Pancreas (tissue), 10 donors: ENCODE data around the gene PSMA3. TPM values are rescaled to one million over a fixed set of nuclear protein-coding genes. Genes with fewer than 3 reads are reported as not detected.

ENCODE experiments used
- ATAC-seq, 4 donors: fragments of 200-7000 bp; cut with Tn5 transposase; one replicate each; pipeline versions ENCODE4 v1.8.0 to v1.9.1; 2020; ENCODE audit warnings: mild to moderate bottlenecking in 4 of 4, moderate library complexity in 4 of 4
- DNase-seq, 6 donors: peaks; one replicate each; pipeline ENCODE4 v3.0.0-alpha.2; 2020
- FAIRE-seq: peaks from 2 replicates; lab custom pipeline; 2012; peaks lifted over from hg19 to GRCh38; lab: Jason Lieb, UNC
- H3K27ac ChIP-seq, 4 donors: fragments of 200-600 bp; sonication (generic); 1 replicate in 3 of 4; 2 replicates in 1 of 4; pipeline versions ENCODE4 v1.5.0 to v1.8.0; 2020
- H3K27me3 ChIP-seq, 4 donors: fragments of 200-600 bp; one replicate each; pipeline ENCODE4 v1.8.0; 2021
- H3K36me3 ChIP-seq, 3 donors: fragments of 200-600 bp; sonication (generic) in 1 of 3; one replicate each; pipeline versions ENCODE4 v1.5.0 to v1.8.0; 2020 to 2021
- H3K4me1 ChIP-seq, 3 donors: fragments of 200-600 bp; one replicate each; pipeline ENCODE4 v1.8.0; 2021
- H3K4me3 ChIP-seq, 4 donors: fragments of 200-600 bp; sonication (generic) in 2 of 4; one replicate each; pipeline versions ENCODE4 v1.5.0 to v1.8.0; 2020 to 2021
- H3K9me3 ChIP-seq, 4 donors: fragments of 200-600 bp; one replicate each; pipeline ENCODE4 v1.8.0; 2021
- CTCF ChIP-seq, 4 donors: fragments of 200-600 bp; sonication (generic) in 3 of 4; IDR thresholded peaks; one replicate each; pipeline versions ENCODE4 v1.5.0 to v1.8.0; 2021; ENCODE audit warnings: antibody characterized with exemption in 4 of 4
- WGBS, 2 donors: extraction: QIAGEN DNeasy Blood & Tissue Kit; methylation state at CpG; one replicate each; pipeline ENCODE4 v1.1.7; 2013; 5-methylcytosine and 5-hydroxymethylcytosine counted together
- intact Hi-C, 3 donors: fragments of 100-400 bp; cut with DNase I; formaldehyde crosslinking; loops; one replicate each; pipeline versions ENCODE4 v1.11.1 to v1.14.2; 2022
- polyA plus RNA-seq, 2 donors: library from polyadenylated mRNA; stranded (reverse); fragments of 200-250 nt; gene quantifications; one replicate each; pipeline ENCODE4 v1.2.3, GENCODE V29; 2013
- total RNA-seq, 6 donors: library from RNA; stranded (reverse); fragmentation: NEBNext Ultra II Directional in 4 of 6; extraction: Animal tissue kit (Norgen Biotek cat#: 25700) in 4 of 6; gene quantifications; one replicate each; pipeline versions ENCODE4 v1.2.1 to v1.2.4, GENCODE V29; 2021 to 2023
- donor health status: healthy with polysubstance abuse.
- donor health status: DM: no; HTN: no; CAD: no; lungs with moderate emphysema.
- donor health status: DM: no; HTN: no; CAD: no.
- donor health status: control.
- donor health status: control.
- donor health status: Bipolar disorder and iron deficiency.
- donor health status: DM: yes; HTN: yes; CAD: no.
- donor health status: DM: no; HTN: no; CAD: no.
- donor health status: DM: no; HTN: no; CAD: no.
- donor health status: DM: yes; HTN: yes; CAD: no.

Gene PSMA3
- total and polyA plus RNA-seq, 8 donors, result 40.0 to 74.7 (median 62.6) TPM

GRCh38 chr14:58227096-58227819 lies 17.4 kb upstream of the PSMA3 start:
- FAIRE-seq (no peak), DNase-seq (no peak), ATAC-seq (no peak)
- no peaks in the 10 kb centered on the region for H3K4me1 ChIP-seq
- no peaks in the 10 kb centered on the region for H3K27me3 ChIP-seq
- intact Hi-C loops, result no loop called here
- no peaks in the 10 kb centered on the region for H3K9me3 ChIP-seq
- 97 to 100% methylated on average over 5 of the region's 5 CpGs for WGBS, 2 donors
- no peak for TF ChIP-seq CTCF (IDR thresholded peaks at IDR 0.05)
- peaks cover 0 to 3% (median 0%) of the 10 kb centered on the region in 3 donors for H3K36me3 ChIP-seq
- no peak overlapping the region for H3K27ac ChIP-seq
- H3K4me3 ChIP-seq, result no peak overlapping the region

GRCh38 chr14:58238252-58239243 lies 6.1 kb upstream of the PSMA3 start:
- Histone ChIP-seq H3K27me3 (no peaks in the 10 kb centered on the region), H3K4me1 (peaks cover 0 to 10% (median 6%) of the 10 kb centered on the region in 3 donors), H3K9me3 (no peaks in the 10 kb centered on the region), H3K36me3 (no peaks in the 10 kb centered on the region), H3K27ac (peak overlapping the region in 3 of 4 donors; percentile 47 to 86 (median 83)), H3K4me3 (peak overlapping the region in 3 of 4 donors; percentile 22 to 54 (median 49))
- FAIRE-seq, result no peak
- intact Hi-C loops, result no loop called here
- 23 to 25% methylated on average over 16 of the region's 16 CpGs for WGBS, 2 donors
- peak in 1 of 6 donors; percentile 29 for DNase-seq
- peak; percentile 24 to 67 (median 54) for ATAC-seq
- no peak for TF ChIP-seq CTCF (IDR thresholded peaks at IDR 0.05)

- Histone ChIP-seq H3K27ac (peak overlapping the region; percentile 26 to 86 (median 65)), H3K36me3 (no peaks in the 10 kb centered on the region), H3K4me3 (peak overlapping the region; percentile 22 to 54 (median 39)), H3K9me3 (no peaks in the 10 kb centered on the region), H3K4me1 (peaks cover 0 to 10% (median 7%) of the 10 kb centered on the region in 3 donors), H3K27me3 (no peaks in the 10 kb centered on the region)
- FAIRE-seq (peak; percentile 89), DNase-seq (peak; percentile 65 to 87 (median 76)), ATAC-seq (peak; percentile 55 to 69 (median 61))
- intact Hi-C loops, result loop anchor here in 1 of 3 donors (10.0 kb wide), 1 partner anchor 55 kb away; the partner anchor contains the start of gene ARID4A
- no peak for TF ChIP-seq CTCF (IDR thresholded peaks at IDR 0.05)
- 1% methylated on average over 23 of the region's 23 CpGs for WGBS, 2 donors
Measured at GRCh38 chr14:58239244-58240195, 5.1 kb upstream of the PSMA3 start.

- H3K4me3 ChIP-seq, result peak overlapping the region; percentile 20 to 86 (median 54)
- H3K9me3 ChIP-seq, result no peaks in the 10 kb centered on the region
- no peak for DNase-seq
- H3K27ac ChIP-seq, result peak overlapping the region; percentile 82 to 96 (median 87)
- ATAC-seq, result peak; percentile 11 to 26 (median 24)
- no peaks in the 10 kb centered on the region for H3K36me3 ChIP-seq
- TF ChIP-seq CTCF (IDR thresholded peaks at IDR 0.05), result no peak
- intact Hi-C loops, result loop anchor here in 1 of 3 donors (10.0 kb wide), 1 partner anchor 51 kb away; the partner anchor contains the start of gene ARID4A
- no peak for FAIRE-seq
- H3K27me3 ChIP-seq, result no peaks in the 10 kb centered on the region
- peaks cover 14 to 33% (median 33%) of the 10 kb centered on the region in 3 donors for H3K4me1 ChIP-seq
- 0 to 1% methylated on average over 16 of the region's 16 CpGs for WGBS, 2 donors
Measured at GRCh38 chr14:58243790-58244555, 670 bp upstream of the PSMA3 start.
